ENCODE data around the gene HNRNPM.
"Not testable (repeated sequence)": the region's sequence is repeated elsewhere in the genome, so short reads cannot be mapped to it uniquely, and the experiment has no call there.

The HNRNPM gene

GRCh38 chr19:8423817-8424223 lies 21.0 kb upstream of the HNRNPM start:
- no peak overlapping the region for H3K4me3 ChIP-seq (ENCODE audit: low read length)
- DNase-seq (ENCODE audit: low read depth, low spot score): no peak

GRCh38 chr19:8425331-8425730 lies 19.4 kb upstream of the HNRNPM start:
- H3K4me3 ChIP-seq (ENCODE audit: low read length); DNase-seq (ENCODE audit: low read depth, low spot score): not testable (repeated sequence)

DNA sequence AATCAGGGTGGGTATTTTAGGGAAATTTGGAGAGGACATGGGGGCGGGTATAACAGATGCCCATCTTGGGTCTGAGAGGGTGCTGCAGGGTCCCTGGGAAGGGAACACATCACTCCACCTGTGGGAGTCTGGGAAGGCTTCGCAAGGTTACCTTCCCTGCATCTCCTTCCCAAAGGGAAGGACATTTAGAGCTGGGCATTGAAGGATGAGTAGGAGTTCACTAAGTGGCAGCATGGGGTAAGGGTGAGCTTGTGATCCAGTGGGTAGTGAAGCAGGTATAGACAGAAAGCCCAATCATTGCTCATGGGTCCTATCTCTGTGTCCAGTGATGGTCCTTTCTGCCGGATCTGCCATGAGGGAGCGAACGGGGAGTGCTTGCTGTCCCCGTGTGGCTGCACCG lies 18.5 kb upstream of the HNRNPM start:
- H3K4me3 ChIP-seq (ENCODE audit: low read length): no peak overlapping the region
- DNase-seq (ENCODE audit: low read depth, low spot score): no peak

DNA sequence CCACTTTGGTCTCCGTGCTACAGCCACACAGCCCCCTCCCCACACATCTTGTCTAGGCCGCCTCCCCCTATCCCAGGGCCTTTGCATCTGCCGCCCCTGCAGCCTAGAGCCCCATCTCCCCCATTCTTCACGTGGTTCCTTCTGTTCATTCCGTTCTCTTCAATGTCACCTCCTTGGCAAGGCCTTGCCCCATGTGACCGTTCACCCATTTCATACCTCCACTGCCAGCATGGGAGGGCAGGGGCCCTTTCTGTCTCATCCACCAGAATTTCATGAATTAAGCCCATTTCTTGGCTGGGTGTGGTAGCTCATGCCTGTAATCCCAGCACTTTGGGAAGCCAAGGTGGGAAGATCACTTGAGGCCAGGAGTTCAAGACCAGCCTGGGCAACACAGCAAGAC lies 15.7 kb upstream of the HNRNPM start:
- no peak for DNase-seq (ENCODE audit: low read depth, low spot score)
- no peak overlapping the region for H3K4me3 ChIP-seq (ENCODE audit: low read length)

DNA sequence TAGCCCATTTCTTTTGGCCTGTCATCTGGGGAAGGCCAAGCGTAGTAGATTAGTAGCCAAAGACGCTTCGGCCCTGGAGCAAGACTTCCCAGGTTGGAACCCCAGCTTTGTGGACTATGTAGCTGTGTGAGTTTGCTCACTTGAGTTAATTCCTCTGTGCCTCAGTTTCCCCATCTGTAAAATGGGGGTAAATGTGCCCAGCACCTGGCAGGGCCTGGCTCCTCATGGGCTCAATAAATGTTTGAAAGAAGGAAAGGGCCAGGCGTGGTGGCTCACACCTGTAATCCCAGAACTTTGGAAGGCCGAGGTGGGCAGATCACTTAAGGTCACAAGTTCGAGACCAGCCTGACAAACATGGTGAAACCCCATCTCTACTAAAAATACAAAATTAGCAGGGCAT lies 14.9 kb upstream of the HNRNPM start:
- DNase-seq (ENCODE audit: low read depth, low spot score): no peak
- no peak overlapping the region for H3K4me3 ChIP-seq (ENCODE audit: low read length)

DNA sequence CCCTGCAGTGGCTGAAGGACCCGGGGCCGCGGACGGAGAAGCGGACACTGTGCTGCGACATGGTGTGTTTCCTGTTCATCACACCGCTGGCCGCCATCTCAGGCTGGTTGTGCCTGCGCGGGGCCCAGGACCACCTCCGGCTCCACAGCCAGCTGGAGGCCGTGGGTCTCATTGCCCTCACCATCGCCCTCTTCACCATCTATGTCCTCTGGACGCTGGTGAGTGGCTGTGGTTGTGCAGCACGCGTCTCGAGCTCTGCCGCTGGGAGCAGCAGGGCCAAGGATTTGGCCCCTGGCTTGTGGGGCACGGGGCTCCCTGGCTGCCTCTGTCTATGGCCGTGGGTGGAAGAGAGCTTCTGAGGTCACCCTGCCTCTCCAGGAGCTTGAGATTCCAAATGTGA lies 14.1 kb upstream of the HNRNPM start:
- H3K4me3 ChIP-seq (ENCODE audit: low read length): no peak overlapping the region
- DNase-seq (ENCODE audit: low read depth, low spot score): no peak

DNA sequence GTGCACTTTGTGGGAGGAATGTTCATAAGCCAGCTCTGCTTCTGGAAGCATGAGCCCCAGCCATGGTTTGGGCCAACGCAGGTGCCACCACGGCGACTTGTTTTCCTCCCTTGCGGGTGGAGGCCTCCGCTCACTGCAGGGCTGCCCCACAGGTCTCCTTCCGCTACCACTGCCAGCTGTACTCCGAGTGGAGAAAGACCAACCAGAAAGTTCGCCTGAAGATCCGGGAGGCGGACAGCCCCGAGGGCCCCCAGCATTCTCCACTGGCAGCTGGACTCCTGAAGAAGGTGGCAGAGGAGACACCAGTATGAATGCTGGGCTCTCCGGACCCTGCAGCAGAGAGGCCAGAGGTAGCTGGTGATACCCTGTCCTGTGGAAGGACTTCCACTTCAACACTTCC lies 6.5 kb upstream of the HNRNPM start:
- H3K4me3 ChIP-seq (ENCODE audit: low read length): no peak overlapping the region
- DNase-seq (ENCODE audit: low read depth, low spot score): no peak

DNA sequence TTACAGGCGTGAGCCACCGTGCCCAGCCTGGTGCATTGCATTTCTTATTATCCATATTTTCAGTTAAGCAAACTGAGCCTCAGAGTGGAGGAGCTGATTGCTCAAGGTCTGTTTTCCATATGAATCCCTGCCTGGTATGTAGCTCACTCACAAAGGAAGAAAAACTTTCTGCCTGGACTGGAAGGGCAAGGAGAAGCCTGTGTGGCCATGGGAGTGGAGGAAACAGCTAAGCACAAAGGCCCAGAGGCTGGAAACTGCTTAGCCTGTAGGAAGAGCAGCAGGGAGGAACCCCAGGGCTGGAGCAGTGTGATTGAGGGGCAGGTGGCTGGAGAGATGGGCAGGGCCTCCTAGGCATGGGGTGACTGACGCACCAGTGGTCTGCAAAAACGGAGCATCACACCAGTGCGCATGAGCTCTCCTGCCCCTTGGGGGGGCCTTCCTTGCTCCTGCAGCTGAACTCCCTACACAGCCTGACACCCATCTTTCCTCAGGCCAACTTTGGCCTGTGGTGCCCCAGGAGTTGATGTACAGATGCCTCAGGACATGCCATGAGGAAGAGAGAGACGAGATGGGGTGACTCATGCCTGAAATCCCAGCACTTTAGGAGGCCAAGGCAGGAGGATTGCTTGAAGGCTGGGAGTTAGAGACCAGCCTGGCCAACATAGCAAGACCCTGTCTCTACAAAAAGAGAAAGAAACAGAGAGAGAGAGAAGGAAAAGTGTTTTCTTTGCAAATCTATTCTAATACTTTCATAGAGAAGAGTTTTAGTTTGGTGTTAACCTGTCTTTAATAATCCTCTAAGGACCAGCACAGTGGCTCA lies 2.8 kb upstream of the HNRNPM start:
- no peak overlapping the region for H3K4me3 ChIP-seq (ENCODE audit: low read length)
- no peak for DNase-seq (ENCODE audit: low read depth, low spot score)

DNA sequence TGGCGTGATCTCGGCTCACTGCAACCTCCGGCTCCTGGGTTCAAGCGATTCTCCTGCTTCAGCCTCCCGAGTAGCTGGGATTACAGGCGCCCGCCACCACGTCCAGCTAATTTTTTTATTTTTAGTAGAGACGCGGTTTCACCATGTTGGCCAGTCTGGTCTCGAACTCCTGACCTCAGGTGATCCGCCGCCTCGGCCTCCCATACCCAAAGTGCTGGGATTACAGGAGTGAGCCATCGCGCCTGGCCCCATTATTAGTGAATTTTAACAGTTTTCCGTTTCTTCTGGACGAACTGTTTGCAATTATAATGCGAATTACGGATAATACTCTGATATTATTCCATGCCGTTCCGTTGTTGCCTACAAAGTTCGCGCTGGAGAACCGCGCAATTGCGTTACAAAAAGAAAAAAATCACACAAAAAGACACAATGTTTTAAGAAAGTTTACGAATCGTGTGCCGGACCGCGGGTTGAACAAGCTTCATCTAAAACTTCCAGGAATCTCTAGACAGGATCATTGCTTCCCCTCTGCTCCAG lies 567 bp upstream of the HNRNPM start:
- H3K4me3 ChIP-seq (ENCODE audit: low read length): peak overlapping the region; percentile 78
- DNase-seq (ENCODE audit: low read depth, low spot score): not testable (repeated sequence)

DNA sequence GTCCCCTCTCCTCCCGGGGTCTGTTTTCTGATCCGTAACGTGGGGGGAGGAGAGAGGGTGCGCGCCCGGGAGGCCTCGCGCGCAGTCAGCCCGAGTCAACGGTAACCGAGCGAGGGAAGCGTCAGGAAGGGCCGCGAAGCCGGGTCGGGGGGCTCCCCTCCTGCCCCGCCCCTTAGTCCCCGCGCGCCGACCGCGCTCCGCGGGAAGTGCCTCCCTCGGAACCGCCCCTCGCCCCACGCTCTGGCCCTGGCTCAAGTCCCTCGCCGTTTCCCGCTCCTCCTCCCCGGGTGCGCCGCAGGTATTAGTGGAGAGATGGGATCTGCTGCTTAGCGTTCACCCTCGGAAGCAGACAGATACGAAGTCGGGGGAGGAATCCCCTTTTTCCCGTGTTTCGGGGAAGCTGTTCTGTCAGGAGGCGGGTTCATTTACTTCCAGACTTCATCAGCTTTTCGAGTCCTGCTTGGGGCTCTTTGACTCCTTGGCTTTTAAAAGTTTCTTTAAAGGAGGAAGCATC lies 770 bp downstream of the HNRNPM start:
- no peak for DNase-seq (ENCODE audit: low read depth, low spot score)
- H3K4me3 ChIP-seq (ENCODE audit: low read length): peak overlapping the region; percentile 89

- H3K4me3 ChIP-seq (ENCODE audit: low read length): peak overlapping the region; percentile 89
- DNase-seq (ENCODE audit: low read depth, low spot score): no peak
These were observed 1.4 kb downstream of the HNRNPM start for GRCh38 chr19:8446061-8446709.

- no peak for DNase-seq (ENCODE audit: low read depth, low spot score)
- no peak overlapping the region for H3K4me3 ChIP-seq (ENCODE audit: low read length)
These were observed 5.1 kb downstream of the HNRNPM start for GRCh38 chr19:8449830-8450229.

- no peak overlapping the region for H3K4me3 ChIP-seq (ENCODE audit: low read length)
These were observed 6.6 kb downstream of the HNRNPM start for GRCh38 chr19:8451377-8451776.

DNA sequence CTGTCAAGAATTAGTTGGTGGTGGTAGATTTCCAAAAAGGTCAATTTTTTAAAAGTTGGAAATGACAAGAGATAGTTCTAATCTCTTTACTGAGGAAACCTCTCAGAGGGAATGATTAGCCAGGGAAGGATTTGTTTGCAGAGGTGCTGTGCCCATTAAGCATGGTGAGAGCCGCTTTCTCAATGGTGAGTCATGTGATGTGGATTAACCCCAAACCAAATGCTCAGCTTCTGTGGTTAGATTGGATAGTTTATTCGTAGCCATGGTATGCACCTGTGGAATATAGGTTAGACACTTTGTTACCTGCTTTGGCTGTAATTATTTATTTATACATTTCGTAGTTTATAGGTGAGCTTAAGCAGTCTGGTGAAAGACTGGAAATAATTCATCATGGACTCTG lies 7.1 kb downstream of the HNRNPM start:
- H3K4me3 ChIP-seq (ENCODE audit: low read length): no peak overlapping the region
- DNase-seq (ENCODE audit: low read depth, low spot score): no peak

More at GRCh38 chr19:8451377-8451776, 6.6 kb downstream of the HNRNPM start:
- no peak for DNase-seq (ENCODE audit: low read depth, low spot score)

- DNase-seq (ENCODE audit: low read depth, low spot score): no peak
These were observed 7.8 kb downstream of the HNRNPM start for GRCh38 chr19:8452446-8453123.

DNA sequence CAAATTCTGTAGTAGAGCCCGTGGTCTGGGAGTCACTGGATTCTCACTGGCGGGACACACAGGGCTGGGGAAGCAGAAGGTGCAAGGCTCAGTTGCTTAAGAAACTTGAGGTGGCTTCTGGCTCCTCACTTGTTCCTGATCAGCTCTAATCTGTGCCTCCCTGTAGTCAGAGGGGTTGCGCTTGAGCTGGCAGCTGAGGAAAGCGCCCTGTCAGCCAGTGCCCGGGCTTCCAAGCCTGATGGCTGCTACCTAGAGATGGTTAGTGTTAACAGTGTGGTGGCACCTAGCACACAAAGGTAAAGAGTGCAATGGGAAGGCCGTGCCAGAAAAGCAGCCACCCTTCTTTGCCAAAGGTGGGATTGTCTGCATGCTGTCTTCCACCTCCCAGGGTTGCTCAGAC lies 8.8 kb downstream of the HNRNPM start:
- H3K4me3 ChIP-seq (ENCODE audit: low read length): no peak overlapping the region

More at GRCh38 chr19:8452446-8453123, 7.8 kb downstream of the HNRNPM start:
- H3K4me3 ChIP-seq (ENCODE audit: low read length): no peak overlapping the region

GRCh38 chr19:8454218-8454617 lies 9.4 kb downstream of the HNRNPM start:
- no peak overlapping the region for H3K4me3 ChIP-seq (ENCODE audit: low read length)
- no peak for DNase-seq (ENCODE audit: low read depth, low spot score)

More for the DNA sequence above, 8.8 kb downstream of the HNRNPM start:
- DNase-seq (ENCODE audit: low read depth, low spot score): no peak

GRCh38 chr19:8455018-8455417 lies 10.2 kb downstream of the HNRNPM start:
- DNase-seq (ENCODE audit: low read depth, low spot score): no peak
- H3K4me3 ChIP-seq (ENCODE audit: low read length): no peak overlapping the region

DNA sequence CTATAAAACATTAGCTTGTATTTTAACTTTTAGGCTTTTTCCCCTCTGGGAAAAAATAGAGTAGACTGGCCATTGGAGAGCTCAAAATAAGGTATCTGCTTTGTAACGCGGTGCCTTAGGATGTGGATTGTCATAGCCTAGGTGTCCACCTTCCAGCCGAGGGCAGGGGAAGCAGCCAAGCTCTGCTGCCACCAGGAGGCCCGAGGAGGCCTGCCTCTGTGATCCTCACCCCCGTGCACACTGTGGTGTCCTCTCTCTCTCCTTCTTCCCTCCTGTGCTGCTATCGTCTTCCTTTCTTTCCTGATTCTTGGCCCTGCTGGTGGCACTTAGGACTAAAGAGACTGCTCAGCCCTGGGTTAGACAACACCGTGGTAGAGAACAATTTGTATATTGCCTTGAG lies 11.3 kb downstream of the HNRNPM start:
- DNase-seq (ENCODE audit: low read depth, low spot score): no peak
- no peak overlapping the region for H3K4me3 ChIP-seq (ENCODE audit: low read length)

DNA sequence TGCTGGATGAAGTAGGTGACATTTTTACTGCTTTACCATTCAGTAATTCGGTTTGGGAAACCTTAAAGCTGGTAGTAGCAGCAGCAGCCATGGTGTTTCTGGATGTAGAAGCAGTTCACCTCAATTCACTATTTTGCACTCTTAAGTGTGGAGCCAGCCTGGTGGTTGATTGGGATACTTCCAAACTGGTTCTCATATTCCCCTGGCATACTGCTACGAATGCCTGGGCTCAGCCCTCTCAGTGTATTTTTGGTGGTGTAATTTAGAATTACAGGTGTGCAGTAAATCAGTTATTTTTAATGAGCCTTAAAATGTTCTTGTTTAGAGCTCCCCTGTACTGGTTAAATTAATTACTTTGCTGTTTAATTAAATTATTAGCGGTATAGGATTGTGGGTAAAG lies 12.4 kb downstream of the HNRNPM start:
- H3K4me3 ChIP-seq (ENCODE audit: low read length): no peak overlapping the region
- no peak for DNase-seq (ENCODE audit: low read depth, low spot score)
